GM21447 (cell line): ENCODE measurements around the gene CTDSPL.

Experiments
- ATAC-seq: cut with Tn5 transposase; IDR thresholded peaks from one replicate; pipeline ENCODE4 v1.9.1; 2021; ENCODE audit not compliant: unreplicated experiment

CTDSPL gene

DNA sequence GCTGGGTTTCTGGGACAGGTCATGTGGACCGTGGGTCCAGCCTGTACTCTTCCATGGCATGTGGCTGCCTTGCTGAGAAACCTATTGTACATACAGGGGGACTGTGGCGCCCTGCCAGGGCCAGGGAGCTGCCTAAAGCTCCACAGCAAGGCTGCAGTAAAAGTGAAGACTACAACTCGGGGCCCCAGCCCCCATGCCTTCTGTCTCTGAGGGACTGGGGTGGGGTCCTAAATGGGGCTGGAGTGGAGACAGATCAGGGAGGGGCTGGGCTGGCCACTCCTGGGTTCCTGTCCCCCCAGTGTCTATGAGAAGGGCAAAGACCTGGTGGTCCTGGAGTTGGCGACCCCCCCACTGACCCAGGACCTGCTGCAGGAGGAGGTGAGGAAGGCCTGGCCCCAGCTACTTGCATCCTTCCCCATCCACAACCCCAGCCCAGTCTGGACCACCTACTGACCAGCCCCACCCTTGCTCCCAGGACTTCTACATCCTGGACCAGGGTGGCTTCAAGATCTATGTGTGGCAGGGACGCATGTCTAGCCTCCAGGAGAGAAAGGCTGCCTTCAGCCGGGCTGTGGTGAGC, 136.2 kb downstream of the CTDSPL start:
- no peak for ATAC-seq

DNA sequence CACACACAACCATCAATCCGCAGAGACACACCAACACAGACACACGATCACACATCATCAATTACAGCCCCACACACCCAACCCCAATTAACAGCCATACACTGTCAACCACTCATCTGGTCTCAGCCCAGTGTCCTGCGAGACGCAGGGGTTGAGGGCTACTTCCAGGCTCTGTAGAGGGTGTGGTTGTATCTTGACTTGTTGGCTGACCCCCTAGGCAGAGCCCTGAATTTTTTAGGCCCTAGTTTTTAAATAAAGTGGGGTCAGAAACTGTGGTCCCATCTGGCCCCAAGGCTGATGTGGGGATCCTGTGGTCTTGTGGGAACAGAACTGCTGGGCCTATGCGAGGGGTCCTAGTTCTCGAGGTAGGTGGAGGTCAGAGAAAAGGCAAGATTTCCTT, 138.2 kb downstream of the CTDSPL start:
- no peak for ATAC-seq

DNA sequence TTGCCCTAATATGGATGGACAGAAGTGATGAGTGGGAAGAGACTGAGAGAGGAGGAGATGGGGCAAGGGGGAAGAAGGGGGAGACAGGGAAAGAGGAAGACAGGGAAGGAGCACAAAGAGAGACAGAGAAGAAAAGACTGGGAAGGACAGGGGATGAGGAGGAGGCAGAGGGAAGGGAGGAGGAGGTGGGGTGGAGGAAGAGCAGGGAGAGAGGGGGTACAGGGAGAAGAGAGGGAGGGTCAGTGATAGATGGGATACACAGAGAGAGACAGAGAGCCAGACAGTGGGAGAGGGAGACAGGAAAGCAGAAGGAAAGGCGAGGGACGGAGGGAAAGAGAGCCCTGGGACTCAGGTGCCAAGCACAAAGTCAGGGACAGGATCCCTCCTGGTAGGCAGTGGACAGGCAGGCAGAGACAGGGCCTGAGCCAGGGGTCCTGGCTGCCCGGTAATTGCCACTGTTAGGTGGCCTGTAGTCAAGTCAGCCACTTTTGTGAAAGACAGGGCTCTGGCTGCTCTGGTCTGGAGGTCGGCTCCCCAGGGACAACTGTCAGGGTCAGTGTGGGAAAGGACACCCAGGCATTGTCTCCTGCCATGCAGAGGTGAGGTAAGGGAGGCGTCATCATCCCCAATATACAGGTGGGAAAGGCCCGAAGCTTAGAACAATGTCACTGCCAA, 138.7 kb downstream of the CTDSPL start:
- ATAC-seq: no peak

DNA sequence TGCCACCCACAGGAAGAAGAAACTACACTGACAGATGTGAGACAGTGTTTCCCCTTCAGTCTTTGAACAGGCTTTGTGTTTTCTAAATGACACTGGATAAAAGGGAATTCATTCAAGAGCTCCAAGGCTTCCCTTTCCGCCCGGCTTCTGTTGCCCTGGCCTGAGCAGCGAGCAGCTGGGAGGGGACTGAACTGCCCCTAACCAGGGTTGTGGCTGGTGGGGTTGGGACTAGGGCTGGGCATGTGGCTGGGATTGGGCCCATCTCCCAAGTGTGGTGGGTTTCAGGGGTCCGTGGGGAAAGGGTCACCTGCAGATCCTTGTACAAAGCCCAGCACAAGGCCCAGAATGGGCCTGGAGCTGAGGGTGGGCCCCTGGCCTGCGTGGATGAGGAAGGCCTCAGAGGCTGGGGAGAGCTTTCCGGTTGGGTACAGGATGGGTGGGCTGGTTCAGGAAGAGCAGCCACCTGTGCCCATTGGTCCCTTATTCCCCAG, 139.3 kb downstream of the CTDSPL start:
- no peak for ATAC-seq

GRCh38 chr3:38001456-38002081, 139.9 kb downstream of the CTDSPL start:
- ATAC-seq: no peak

DNA sequence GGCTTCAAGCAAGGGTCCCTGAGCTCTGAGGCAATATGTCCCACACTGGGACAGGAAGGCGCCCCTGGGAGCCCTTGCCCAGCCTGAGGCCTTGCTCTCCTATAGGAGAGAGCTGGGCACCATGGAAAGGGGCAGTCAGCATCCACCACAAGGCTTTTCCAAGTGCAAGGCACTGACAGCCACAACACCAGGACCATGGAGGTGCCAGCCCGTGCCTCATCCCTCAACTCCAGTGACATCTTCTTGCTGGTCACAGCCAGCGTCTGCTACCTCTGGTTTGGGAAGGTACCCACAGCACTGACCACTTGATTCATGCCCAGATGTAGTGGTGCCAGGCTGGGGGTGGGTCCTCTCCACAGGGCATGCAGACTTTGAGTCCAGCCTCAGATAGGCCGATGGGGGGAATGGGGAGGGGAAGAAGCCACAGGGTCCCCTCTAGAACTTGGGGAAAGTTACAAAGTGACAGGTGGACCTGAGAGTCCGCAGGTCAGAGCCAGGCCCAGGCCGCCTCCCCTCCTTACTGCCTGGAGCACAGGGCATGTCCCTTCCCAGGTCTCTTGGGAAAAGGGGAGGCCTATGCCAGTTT, 140.7 kb downstream of the CTDSPL start:
- ATAC-seq: no peak

DNA sequence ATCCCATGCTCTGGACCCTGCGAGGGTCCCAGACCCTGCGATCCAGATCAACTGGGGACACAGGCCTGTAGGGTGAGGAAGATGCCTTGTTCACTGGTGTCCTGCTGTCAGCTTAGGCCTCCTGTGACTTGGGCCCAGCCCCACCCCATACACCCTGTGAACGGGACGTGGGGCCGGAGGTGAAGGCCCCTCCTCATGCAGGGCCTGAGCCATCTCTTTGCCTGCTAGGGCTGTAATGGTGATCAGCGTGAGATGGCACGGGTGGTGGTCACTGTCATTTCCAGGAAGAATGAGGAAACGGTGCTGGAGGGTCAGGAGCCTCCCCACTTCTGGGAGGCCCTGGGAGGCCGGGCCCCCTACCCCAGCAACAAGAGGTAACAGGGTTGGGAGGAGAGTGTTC, 141.3 kb downstream of the CTDSPL start:
- no peak for ATAC-seq

GRCh38 chr3:38003371-38003816, 141.7 kb downstream of the CTDSPL start:
- no peak for ATAC-seq

DNA sequence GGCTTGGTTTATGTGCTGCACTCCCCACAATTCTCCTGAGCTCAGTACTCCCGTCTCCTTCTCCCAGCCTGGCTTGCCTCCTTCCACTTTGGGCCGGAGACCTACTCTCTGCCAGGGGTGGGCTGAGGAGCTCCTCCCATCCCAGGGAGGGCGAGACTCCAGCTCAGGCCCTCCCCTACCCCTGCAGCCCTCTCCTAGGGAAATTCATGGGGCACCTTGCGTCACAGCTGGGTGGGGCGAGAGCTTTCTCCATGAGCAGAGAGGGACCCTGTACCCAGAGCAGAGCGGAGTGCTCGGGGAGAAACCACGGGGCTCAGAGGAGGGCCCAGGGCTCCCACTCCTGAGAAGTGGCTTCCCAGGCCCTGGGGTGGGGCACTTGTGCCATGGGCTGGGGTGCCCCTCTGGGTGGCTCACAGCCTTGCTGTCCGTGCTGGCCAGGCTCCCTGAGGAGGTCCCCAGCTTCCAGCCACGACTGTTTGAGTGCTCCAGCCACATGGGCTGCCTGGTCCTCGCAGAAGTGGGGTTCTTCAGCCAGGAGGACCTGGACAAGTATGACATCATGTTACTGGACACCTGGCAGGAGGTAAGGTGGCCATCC, 142.2 kb downstream of the CTDSPL start:
- ATAC-seq: no peak

DNA sequence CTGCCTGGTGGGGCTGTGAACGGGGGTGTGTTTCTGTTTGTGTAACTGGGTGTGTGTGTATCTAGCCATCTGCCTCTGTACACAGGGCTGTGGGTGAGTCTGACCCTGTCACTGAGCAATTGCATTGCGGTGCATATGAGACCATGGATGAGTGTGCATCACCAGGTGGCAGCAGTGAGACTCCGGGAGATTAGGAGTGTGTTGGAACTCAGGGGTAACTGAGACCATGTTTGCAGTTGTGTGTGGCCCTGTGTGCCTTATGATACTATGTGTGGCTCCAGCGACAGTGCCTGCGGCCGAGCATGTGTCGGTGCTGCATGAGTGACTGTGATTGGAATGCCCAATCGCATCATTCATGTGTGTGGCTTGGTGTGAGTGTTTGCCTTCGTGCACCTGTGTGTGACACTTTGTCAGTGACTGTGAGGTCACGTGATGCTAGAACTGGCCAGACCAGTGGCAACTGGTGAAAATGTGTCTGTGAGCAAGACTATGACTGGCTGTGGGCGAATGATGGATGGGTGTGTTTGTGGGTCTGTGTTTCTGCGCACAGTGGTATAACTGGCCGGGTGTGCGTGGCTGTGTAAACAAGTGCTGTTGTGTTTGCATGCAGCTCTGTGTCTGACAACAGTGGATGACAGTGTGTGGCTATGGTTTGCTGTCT, 142.9 kb downstream of the CTDSPL start:
- no peak for ATAC-seq

GRCh38 chr3:38005076-38006020, 143.7 kb downstream of the CTDSPL start:
- no peak for ATAC-seq

- ATAC-seq: no peak
Observed at GRCh38 chr3:38006031-38006430, 144.4 kb downstream of the CTDSPL start.

DNA sequence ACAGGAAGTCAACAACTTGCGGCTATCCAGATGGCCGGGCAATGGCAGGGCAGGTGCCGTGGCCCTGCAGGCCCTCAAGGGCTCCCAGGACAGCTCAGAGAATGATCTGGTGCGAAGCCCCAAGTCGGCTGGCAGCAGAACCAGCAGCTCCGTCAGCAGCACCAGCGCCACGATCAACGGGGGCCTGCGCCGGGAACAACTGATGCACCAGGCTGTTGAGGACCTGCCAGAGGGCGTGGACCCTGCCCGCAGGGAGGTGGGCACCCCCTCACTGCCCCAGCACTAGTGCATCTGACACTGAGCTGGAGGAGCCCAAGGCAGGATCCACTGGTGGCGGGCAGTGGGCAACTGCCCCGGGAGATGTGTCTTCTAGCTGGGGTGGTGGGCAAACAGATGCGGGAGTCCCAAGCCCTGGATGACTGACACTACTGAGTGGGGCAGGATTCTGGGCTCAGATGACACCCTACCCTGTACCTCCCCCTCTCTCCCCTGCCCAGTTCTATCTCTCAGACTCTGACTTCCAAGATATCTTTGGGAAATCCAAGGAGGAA, 144.8 kb downstream of the CTDSPL start:
- ATAC-seq: no peak

DNA sequence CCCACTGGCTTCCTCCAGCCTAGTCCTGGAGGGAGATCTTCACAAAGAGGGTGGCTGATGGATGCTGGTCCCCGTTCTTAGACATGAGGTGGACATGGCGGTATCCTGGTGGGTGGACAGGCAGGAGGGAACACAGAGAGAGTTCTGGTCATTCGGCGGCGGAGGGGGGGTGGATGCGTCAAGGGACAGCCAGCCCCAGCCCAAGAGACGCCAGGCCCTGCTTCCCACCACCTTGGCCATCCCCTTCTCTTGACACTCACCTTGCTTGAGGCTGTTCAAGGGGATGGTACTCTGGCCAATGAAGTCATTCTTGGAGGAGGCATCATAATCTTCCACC, 146.0 kb downstream of the CTDSPL start:
- ATAC-seq: no peak

DNA sequence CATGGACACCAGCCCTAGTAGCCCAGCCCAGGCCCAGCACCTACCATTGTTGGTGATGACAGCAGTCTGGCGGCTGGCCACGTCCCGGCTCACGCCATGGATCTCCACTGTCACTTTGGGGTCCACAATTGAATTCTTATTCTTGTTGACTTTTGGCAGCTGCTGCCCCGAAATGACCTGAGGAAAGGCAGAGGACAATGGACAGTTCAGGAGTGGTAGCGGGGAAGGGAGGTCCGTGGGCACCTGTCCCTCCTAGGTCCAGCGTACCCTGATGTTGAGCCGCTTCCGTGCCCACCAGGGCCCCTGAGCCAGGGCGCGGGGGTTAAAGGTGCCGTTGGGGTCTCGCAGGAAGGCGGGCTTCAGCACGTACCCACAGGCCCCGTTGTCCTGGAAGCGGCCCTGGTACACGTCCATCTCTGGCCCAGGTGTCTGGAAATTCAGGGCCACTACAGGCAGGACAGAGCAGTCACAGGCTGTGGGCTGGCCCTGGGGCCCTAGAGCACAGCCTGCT, 146.6 kb downstream of the CTDSPL start:
- no peak for ATAC-seq

DNA sequence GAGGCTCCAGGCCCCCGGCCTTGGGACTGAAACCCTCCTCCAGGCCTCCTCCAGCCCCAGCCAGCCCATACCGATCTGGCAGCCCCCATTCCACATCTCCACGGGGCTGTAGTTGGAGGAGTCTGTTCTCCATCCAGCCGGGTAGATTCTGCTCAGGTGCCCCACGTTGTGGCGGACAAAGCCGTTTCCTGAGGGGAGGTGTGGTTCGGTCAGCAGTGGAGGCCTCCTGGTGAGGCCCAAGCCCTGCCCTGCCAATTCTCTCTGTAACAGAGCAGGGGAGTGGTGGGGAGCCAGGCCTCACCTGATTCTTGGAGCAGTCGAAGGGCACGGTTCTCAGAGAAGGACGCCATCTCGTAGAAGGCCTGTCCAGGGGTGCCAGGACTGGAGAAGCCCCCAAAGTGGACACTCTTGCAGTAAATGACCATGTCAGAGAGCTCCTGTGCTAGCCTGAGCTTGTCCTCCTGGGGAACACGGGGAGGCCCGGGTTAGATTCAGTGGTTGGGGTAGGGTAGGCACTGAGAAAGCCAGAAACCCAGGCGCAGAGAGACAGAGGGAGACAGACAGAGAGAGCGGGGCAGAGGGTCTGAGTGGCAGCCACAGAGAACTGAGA, 147.4 kb downstream of the CTDSPL start:
- no peak for ATAC-seq

DNA sequence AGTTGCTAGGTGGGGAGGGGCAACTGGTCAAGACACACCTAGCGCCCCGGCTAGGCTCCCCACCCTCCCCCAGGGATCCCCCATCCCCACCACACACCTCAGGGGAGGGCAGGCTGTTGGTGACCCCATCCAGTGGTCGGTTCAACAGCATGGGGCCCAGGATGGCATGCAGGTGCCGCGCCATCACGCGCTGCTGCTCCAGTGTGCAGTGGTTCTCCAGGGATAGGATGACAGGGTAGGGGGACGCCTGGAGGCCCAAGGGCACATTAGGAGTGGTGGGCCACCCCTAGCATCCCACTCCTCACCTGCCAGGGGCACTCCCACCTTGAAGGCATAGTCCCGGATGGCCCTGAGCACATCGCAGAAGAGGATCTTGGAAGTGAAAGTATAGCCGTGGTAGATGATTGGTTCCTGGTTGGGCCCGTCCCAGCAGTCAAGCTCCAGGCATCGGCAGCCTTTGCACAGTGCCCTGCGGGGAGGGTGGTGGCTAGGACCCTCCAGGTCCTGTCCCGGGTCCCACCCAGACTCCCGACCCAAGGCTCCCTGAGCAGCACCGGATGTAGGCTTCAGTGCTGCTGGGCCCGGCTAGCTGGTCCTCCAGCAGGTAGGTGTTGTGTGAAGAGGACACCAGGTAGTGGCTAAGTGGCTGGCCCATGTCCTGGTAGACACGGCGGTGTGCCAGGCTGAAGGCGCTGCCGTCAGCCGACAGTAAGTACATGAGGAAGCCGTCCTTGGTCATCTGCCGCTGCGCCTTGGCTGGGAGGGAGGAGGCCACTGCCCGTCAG, 148.3 kb downstream of the CTDSPL start:
- ATAC-seq: no peak

- ATAC-seq: no peak
Observed at GRCh38 chr3:38011111-38011510, 149.4 kb downstream of the CTDSPL start.
